ENCODE measurements around the gene BMP7. TPM values are rescaled to one million over a fixed set of nuclear protein-coding genes. Genes with fewer than 3 reads are reported as not detected.

The BMP7 gene
- total RNA-seq, 4 donors from 2014 or later = 4.6 to 7.1 (median 5.6) TPM

DNA sequence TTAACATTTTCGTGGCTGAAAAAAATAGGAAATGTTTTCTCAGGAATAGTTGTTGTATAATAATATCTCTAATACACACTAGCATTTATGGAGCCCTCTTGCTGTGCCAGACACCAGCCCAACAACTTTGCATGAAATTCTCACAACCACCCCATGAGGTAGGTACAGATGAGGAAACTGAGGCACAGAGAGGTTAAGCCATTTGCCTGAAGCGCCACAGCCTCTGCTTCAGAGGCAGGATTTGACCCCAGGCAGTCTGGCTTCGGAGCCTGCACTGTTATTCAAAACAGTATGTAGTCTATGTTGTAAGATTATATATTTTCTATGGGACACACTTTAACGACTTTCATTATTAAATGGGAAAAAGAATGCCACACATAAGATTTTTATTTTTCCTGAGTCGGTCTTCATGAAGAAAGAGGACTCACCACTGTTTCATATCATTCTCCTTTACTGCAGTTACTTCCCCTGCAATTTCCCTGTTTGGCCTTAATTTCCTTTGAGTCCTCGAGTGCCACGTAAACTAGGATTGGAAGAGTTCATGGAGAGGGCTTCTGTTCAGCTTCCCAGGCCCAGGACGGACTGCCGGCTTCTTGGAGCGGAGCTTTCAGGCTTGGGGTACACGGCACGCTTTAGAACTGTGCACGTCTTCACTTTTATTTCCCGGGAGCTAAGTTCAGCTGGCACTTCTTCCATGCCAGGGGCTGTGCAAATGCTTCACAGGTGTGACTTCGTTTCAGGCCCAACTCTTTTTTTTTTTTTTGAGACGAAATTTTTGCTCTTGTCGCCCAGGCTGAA lies 128.0 kb downstream of the BMP7 start:
- Histone ChIP-seq H3K4me3 (no peak overlapping the region), H3K9me3 (no peaks in the 10 kb centered on the region), H3K4me1 (no peaks in the 10 kb centered on the region), H3K36me3 (no peaks in the 10 kb centered on the region), H3K27me3 (peaks cover 0 to 40% (median 0%) of the 10 kb centered on the region in 4 donors), H3K27ac (replicated peaks in 1 of 4) (no peak overlapping the region)
- 83% methylated on average over 17 of the region's 17 CpGs for WGBS
- TF ChIP-seq POLR2A (IDR thresholded peaks at IDR 0.05; ENCODE audit: low read depth) (no peak), POLR2AphosphoS5 (IDR thresholded peaks at IDR 0.05) (no peak), EP300 (IDR thresholded peaks at IDR 0.05) (no peak)
- TF ChIP-seq, protein P1, sequence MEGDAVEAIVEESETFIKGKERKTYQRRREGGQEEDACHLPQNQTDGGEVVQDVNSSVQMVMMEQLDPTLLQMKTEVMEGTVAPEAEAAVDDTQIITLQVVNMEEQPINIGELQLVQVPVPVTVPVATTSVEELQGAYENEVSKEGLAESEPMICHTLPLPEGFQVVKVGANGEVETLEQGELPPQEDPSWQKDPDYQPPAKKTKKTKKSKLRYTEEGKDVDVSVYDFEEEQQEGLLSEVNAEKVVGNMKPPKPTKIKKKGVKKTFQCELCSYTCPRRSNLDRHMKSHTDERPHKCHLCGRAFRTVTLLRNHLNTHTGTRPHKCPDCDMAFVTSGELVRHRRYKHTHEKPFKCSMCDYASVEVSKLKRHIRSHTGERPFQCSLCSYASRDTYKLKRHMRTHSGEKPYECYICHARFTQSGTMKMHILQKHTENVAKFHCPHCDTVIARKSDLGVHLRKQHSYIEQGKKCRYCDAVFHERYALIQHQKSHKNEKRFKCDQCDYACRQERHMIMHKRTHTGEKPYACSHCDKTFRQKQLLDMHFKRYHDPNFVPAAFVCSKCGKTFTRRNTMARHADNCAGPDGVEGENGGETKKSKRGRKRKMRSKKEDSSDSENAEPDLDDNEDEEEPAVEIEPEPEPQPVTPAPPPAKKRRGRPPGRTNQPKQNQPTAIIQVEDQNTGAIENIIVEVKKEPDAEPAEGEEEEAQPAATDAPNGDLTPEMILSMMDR (IDR thresholded peaks at IDR 0.05) = no peak
- DNase-seq (ENCODE audit: extremely low spot score) = no peak
- intact Hi-C loops (cut with DNase I) = no loop called here

DNA sequence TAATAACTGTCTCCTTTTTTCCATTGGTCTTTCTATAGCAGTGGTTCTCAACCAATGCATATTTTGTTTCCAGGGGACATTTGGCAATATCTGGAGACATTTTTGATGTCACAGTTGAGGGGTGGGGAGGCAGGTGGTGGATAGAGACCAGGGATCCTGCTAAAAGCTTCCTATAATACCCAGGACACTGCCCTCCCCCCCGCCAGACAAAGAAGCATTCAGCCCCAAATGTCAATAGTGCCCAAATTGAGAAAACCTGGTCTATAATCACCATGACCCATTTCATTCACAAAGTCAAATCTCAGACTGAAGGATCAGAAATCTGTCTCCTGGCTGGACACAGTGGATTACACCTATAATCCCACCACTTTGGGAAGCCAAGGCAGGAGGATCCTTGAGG lies 128.8 kb downstream of the BMP7 start:
- Histone ChIP-seq H3K4me1 (no peaks in the 10 kb centered on the region), H3K9me3 (no peaks in the 10 kb centered on the region), H3K27me3 (peaks cover 0 to 39% (median 0%) of the 10 kb centered on the region in 4 donors), H3K4me3 (no peak overlapping the region), H3K36me3 (no peaks in the 10 kb centered on the region), H3K27ac (replicated peaks in 1 of 4) (no peak overlapping the region)
- no peak for DNase-seq (ENCODE audit: extremely low spot score)
- intact Hi-C loops (cut with DNase I) = no loop called here
- WGBS = 100% methylated on average over 1 of the region's 1 CpG
- TF ChIP-seq POLR2AphosphoS5 (IDR thresholded peaks at IDR 0.05) (no peak), EP300 (IDR thresholded peaks at IDR 0.05) (no peak), POLR2A (IDR thresholded peaks at IDR 0.05; ENCODE audit: low read depth) (no peak)
- TF ChIP-seq, protein P1 (IDR thresholded peaks at IDR 0.05) = no peak

DNA sequence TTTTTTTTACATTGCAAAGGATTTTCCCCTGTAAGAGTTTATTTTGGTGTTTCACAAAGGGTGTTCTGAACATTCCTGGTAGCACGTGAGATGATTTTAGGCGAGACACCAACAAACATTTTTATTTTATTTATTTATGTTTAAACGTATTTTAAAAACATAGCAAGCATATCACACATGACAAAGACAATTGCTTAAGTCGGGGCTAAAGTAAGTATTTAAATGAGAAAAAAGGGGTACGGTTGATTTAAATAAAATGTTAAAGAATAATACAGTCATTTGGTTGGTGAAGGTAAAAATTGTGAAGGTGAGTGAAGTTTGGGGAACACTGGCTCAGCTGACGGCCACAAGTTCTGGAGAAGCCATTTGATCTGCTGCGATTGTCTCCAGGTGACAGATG lies 129.7 kb downstream of the BMP7 start:
- H3K4me3 ChIP-seq = no peak overlapping the region
- TF ChIP-seq EP300 (IDR thresholded peaks at IDR 0.05) (no peak), POLR2A (IDR thresholded peaks at IDR 0.05; ENCODE audit: low read depth) (no peak), POLR2AphosphoS5 (IDR thresholded peaks at IDR 0.05) (no peak)
- TF ChIP-seq, protein P1 (IDR thresholded peaks at IDR 0.05) = no peak
- intact Hi-C loops (cut with DNase I) = no loop called here

DNA sequence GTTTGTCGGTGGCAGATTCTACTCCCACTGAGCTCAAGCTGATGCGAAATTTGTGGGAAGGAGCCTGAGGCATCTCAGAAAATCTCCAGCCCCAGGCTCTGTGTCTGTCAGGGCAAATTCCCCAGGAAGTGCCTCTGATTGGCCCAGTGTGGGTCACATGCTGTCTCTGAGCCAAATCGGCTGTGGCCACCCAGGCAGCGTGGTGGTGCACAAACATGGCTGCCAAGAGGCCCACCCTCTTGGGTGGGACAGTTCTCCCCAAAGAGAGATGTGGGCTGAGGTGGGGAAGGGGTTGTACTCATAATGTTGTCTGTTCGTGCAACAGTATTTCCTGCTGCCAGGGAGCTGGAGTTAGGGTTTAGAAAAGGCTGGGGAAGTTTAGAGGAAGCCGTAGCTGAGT lies 130.6 kb downstream of the BMP7 start:
- Histone ChIP-seq H3K4me3 (no peak overlapping the region), H3K27me3 (peaks cover 0 to 33% (median 0%) of the 10 kb centered on the region in 4 donors), H3K36me3 (no peaks in the 10 kb centered on the region), H3K4me1 (no peaks in the 10 kb centered on the region), H3K9me3 (no peaks in the 10 kb centered on the region), H3K27ac (replicated peaks in 1 of 4) (no peak overlapping the region)
- TF ChIP-seq, protein P1 (IDR thresholded peaks at IDR 0.05) = no peak
- TF ChIP-seq EP300 (IDR thresholded peaks at IDR 0.05) (no peak), POLR2A (IDR thresholded peaks at IDR 0.05; ENCODE audit: low read depth) (no peak), POLR2AphosphoS5 (IDR thresholded peaks at IDR 0.05) (no peak)
- intact Hi-C loops (cut with DNase I) = no loop called here
- DNase-seq (ENCODE audit: extremely low spot score) = no peak
- 84% methylated on average over 3 of the region's 6 CpGs for WGBS

More for the DNA sequence above, 129.7 kb downstream of the BMP7 start:
- H3K27ac ChIP-seq (replicated peaks in 1 of 4) = no peak overlapping the region
- peaks cover 0 to 30% (median 0%) of the 10 kb centered on the region in 4 donors for H3K27me3 ChIP-seq
- 80% methylated on average over 7 of the region's 7 CpGs for WGBS
- H3K9me3 ChIP-seq = no peaks in the 10 kb centered on the region
- H3K36me3 ChIP-seq = no peaks in the 10 kb centered on the region
- H3K4me1 ChIP-seq = no peaks in the 10 kb centered on the region
- no peak for DNase-seq (ENCODE audit: extremely low spot score)
